GOT3 (cell line): Measurements from ENCODE around the gene DOCK7.
"Not testable (repeated sequence)": the region's sequence is repeated elsewhere in the genome, so short reads cannot be mapped to it uniquely, and the experiment has no call there.

Source experiments
- DNase-seq: peaks from one replicate; lab custom pipeline; 2025; ENCODE audit warnings: mixed read lengths; lab: John Stamatoyannopoulos, UW

The DOCK7 gene

GRCh38 chr1:62687903-62688686 lies at the start of gene DOCK7:
TSS of gene DOCK7 (minus strand) at chr1:62688386. CDS start at chr1:62688264, 122 bp downstream.
- DNase-seq, result peak; percentile 58

- no peak for DNase-seq
Measured at GRCh38 chr1:62735491-62736171, 47.4 kb upstream of the DOCK7 start.

- no peak for DNase-seq
Measured at GRCh38 chr1:62732331-62732730, 44.1 kb upstream of the DOCK7 start.

GRCh38 chr1:62728963-62729362 lies 40.8 kb upstream of the DOCK7 start:
- no peak for DNase-seq

- no peak for DNase-seq
Measured at GRCh38 chr1:62727656-62728407, 39.6 kb upstream of the DOCK7 start.

- no peak for DNase-seq
Measured at GRCh38 chr1:62726011-62726442, 37.8 kb upstream of the DOCK7 start.

GRCh38 chr1:62725255-62725654 lies 37.1 kb upstream of the DOCK7 start:
- DNase-seq, result no peak

- no peak for DNase-seq
Measured at GRCh38 chr1:62724430-62724829, 36.2 kb upstream of the DOCK7 start.

- no peak for DNase-seq
Measured at GRCh38 chr1:62723883-62724282, 35.7 kb upstream of the DOCK7 start.

GRCh38 chr1:62722796-62723195 lies 34.6 kb upstream of the DOCK7 start:
- no peak for DNase-seq

- DNase-seq, result no peak
Measured at GRCh38 chr1:62720946-62721554, 32.9 kb upstream of the DOCK7 start.

GRCh38 chr1:62718400-62718799 lies 30.2 kb upstream of the DOCK7 start:
- DNase-seq, result not testable (repeated sequence)

- no peak for DNase-seq
Measured at GRCh38 chr1:62717483-62717882, 29.3 kb upstream of the DOCK7 start.

GRCh38 chr1:62716397-62716796 lies 28.2 kb upstream of the DOCK7 start:
- no peak for DNase-seq

- DNase-seq, result no peak
Measured at GRCh38 chr1:62712336-62713243, 24.4 kb upstream of the DOCK7 start.

- no peak for DNase-seq
Measured at GRCh38 chr1:62707744-62708120, 19.5 kb upstream of the DOCK7 start.

GRCh38 chr1:62706985-62707743 lies 19.0 kb upstream of the DOCK7 start:
- no peak for DNase-seq

GRCh38 chr1:62698161-62698560 lies 10.0 kb upstream of the DOCK7 start:
- not testable (repeated sequence) for DNase-seq

GRCh38 chr1:62694479-62694878 lies 6.3 kb upstream of the DOCK7 start:
- DNase-seq, result not testable (repeated sequence)

- DNase-seq, result no peak
Measured at GRCh38 chr1:62693123-62693522, 4.9 kb upstream of the DOCK7 start.
